Esophagus squamous epithelium (tissue), 5 donors: ENCODE data around the gene FMO1. TPM values are rescaled to one million over a fixed set of nuclear protein-coding genes. Genes with fewer than 3 reads are reported as not detected.
A peak's percentile ranks its signal among the peaks of the same experiment; 100 is the strongest.

Source experiments
- DNase-seq: peaks from one replicate; lab custom pipeline; 2025; lab: John Stamatoyannopoulos, UW
- H3K27ac ChIP-seq, 4 donors: fragments of 200-600 bp; sonication (generic); one replicate each; pipeline ENCODE4 v1.5.1; 2016 to 2019; ENCODE audit warnings: mild to moderate bottlenecking in 1 of 4
- H3K27me3 ChIP-seq, 4 donors: fragments of 200-600 bp; sonication (generic); 1 replicate in 3 of 4; 2 replicates in 1 of 4; pipeline versions ENCODE4 v1.5.1 to v1.6.0; 2017 to 2021; ENCODE audit warnings: antibody characterized with exemption in 1 of 4
- H3K36me3 ChIP-seq, 3 donors: fragments of 200-600 bp; sonication (generic); one replicate each; pipeline ENCODE4 v1.5.1; 2016 to 2019
- H3K4me1 ChIP-seq, 3 donors: fragments of 200-600 bp; sonication (generic); one replicate each; pipeline ENCODE4 v1.5.1; 2017 to 2019
- H3K4me3 ChIP-seq, 4 donors: fragments of 200-600 bp; sonication (generic); 1 replicate in 3 of 4; 2 replicates in 1 of 4; pipeline ENCODE4 v1.5.1; 2016 to 2019; ENCODE audit warnings: mild to moderate bottlenecking in 2 of 4, moderate library complexity in 1 of 4
- H3K9me3 ChIP-seq, 3 donors: fragments of 200-600 bp; sonication (generic); one replicate each; pipeline ENCODE4 v1.5.1; 2016 to 2019
- POLR2A ChIP-seq, 4 donors: fragments of 450-650 bp; IDR thresholded peaks; one replicate each; pipeline ENCODE4 v1.6.1; 2017; ENCODE audit warnings: antibody characterized with exemption in 4 of 4, mild to moderate bottlenecking in 4 of 4, moderate library complexity in 3 of 4
- WGBS, 2 donors: methylation state at CpG; one replicate each; pipeline ENCODE4 v1.1.5; 2018; 5-methylcytosine and 5-hydroxymethylcytosine counted together
- intact Hi-C: fragments of 100-400 bp; cut with DNase I; formaldehyde crosslinking; loops from one replicate; pipeline ENCODE4 v1.15.0; 2022
- total RNA-seq, 4 donors: library from RNA; depleted of rRNA; stranded (reverse); fragments of >200 nt; gene quantifications; one replicate each; pipeline ENCODE4 v1.1.0, GENCODE V29; 2016
- TF ChIP-seq, protein P1 (sequence below), 6 experiments: fragments of 450-650 bp in 4 of 6; fragments of 200-600 bp in 2 of 6; sonication (generic) in 2 of 6; IDR thresholded peaks; one replicate each; pipeline ENCODE4 v1.5.1; 2016 to 2019; ENCODE audit warnings: antibody characterized with exemption in 6 of 6, mild to moderate bottlenecking in 4 of 6, moderate library complexity in 4 of 6
- donor health status: DM: yes; HTN: yes; CAD: no.

Gene FMO1
- total RNA-seq, 4 donors from 2014 or later: 0.18 to 7.2 (median 2.0) TPM

DNA sequence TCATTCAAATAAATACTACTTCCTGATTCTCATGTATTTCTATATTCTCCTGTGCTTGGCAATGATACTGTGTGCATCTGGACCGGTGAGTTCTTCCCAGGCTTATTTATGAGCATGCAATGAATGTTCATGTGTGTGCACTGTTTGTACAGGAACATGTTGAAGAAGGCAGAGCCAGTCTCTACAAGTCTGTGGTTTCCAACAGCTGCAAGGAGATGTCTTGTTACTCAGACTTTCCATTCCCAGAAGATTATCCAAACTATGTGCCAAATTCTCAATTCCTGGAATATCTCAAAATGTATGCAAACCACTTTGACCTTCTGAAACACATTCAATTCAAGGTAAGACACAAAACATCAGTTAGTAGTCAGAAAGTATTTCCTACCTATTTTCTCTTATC lies 19.1 kb downstream of the FMO1 start:
- TF ChIP-seq POLR2A (IDR thresholded peaks at IDR 0.05): no peak
- TF ChIP-seq, protein P1, sequence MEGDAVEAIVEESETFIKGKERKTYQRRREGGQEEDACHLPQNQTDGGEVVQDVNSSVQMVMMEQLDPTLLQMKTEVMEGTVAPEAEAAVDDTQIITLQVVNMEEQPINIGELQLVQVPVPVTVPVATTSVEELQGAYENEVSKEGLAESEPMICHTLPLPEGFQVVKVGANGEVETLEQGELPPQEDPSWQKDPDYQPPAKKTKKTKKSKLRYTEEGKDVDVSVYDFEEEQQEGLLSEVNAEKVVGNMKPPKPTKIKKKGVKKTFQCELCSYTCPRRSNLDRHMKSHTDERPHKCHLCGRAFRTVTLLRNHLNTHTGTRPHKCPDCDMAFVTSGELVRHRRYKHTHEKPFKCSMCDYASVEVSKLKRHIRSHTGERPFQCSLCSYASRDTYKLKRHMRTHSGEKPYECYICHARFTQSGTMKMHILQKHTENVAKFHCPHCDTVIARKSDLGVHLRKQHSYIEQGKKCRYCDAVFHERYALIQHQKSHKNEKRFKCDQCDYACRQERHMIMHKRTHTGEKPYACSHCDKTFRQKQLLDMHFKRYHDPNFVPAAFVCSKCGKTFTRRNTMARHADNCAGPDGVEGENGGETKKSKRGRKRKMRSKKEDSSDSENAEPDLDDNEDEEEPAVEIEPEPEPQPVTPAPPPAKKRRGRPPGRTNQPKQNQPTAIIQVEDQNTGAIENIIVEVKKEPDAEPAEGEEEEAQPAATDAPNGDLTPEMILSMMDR (IDR thresholded peaks at IDR 0.05): no peak
- no peak for DNase-seq
- H3K27ac ChIP-seq: peak overlapping the region; percentile 17 to 57 (median 52)

DNA sequence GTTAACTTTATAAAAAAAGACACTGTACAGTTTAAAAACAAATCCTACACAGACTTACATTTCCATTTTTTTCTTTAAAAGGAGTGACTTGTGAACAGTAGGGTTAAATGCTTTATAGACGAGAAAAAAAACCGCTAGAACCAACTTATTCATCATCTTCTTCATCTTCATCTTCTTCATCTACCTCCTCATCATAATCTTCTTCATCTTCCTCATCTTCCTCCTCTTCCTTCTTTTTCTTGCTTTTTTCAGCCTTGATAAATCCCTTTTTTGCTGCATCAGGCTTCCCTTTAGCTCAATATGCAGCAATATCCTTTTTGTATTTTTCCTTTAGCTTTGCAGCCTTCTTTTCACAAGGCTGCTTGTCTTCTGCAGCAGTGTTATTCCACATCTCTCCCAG lies 22.5 kb downstream of the FMO1 start:
- intact Hi-C loops: no loop called here
- no peaks in the 10 kb centered on the region for H3K36me3 ChIP-seq
- H3K4me3 ChIP-seq: no peak overlapping the region
- TF ChIP-seq, protein P1 (IDR thresholded peaks at IDR 0.05): no peak
- no peak for TF ChIP-seq POLR2A (IDR thresholded peaks at IDR 0.05)
- H3K9me3 ChIP-seq: no peaks in the 10 kb centered on the region
- peaks cover 0 to 25% (median 14%) of the 10 kb centered on the region in 3 donors for H3K4me1 ChIP-seq
- H3K27ac ChIP-seq: no peak overlapping the region
- H3K27me3 ChIP-seq: no peaks in the 10 kb centered on the region
- no peak for DNase-seq
- WGBS, 2 donors: 88 to 92% methylated on average over 2 of the region's 2 CpGs

More for the DNA sequence above, 19.1 kb downstream of the FMO1 start:
- Histone ChIP-seq H3K36me3 (no peaks in the 10 kb centered on the region), H3K9me3 (no peaks in the 10 kb centered on the region), H3K4me1 (peaks cover 0 to 42% (median 14%) of the 10 kb centered on the region in 3 donors), H3K4me3 (no peak overlapping the region), H3K27me3 (no peaks in the 10 kb centered on the region)
- intact Hi-C loops: no loop called here
- 15% methylated on average over 1 of the region's 1 CpG for WGBS, 2 donors

DNA sequence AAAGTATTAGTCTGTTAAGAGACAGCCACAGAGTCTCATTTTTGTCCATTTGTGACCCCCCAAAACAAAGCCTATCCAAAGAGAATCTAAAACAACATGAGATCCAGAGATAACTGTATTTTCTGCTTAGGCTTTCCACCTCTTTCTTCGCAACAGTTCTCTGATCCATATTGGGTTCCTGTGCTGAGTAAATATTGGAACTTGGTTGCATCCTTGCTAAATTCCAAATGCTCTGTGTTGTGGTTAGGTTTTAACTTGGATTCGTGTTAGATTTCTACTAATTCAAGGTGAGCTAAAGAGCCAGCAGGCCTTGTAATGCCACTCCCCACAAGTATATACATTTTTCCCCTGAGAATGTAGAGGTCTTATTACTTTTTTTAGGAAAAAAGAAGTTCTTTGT lies 29.2 kb downstream of the FMO1 start:
- intact Hi-C loops: no loop called here
- H3K4me3 ChIP-seq: no peak overlapping the region
- DNase-seq: no peak
- no peaks in the 10 kb centered on the region for H3K36me3 ChIP-seq
- no peaks in the 10 kb centered on the region for H3K4me1 ChIP-seq
- H3K27me3 ChIP-seq: no peaks in the 10 kb centered on the region
- TF ChIP-seq, protein P1 (IDR thresholded peaks at IDR 0.05): no peak
- TF ChIP-seq POLR2A (IDR thresholded peaks at IDR 0.05): no peak
- no peak overlapping the region for H3K27ac ChIP-seq
- 70 to 76% methylated on average over 2 of the region's 2 CpGs for WGBS, 2 donors
- H3K9me3 ChIP-seq: no peaks in the 10 kb centered on the region

DNA sequence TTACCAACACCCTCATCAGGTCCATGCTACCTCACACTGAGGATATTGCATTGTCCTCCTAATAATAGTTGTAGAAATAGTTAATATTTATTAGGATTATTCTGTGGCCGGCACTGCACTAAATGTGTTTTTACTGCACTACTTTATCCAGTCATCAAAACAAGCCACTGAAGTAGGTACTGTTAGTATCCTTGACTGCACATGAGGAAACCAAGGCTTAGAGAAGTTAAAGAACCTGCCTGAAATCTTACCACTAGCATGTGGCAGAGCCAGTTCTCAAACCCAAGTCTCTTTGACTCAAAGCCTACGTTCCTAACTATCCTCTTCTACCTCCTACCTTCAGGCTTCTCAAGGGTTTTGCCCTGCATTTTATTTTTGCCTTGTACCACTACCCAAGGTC lies 30.9 kb downstream of the FMO1 start:
- TF ChIP-seq, protein P1 (IDR thresholded peaks at IDR 0.05): no peak
- TF ChIP-seq POLR2A (IDR thresholded peaks at IDR 0.05): no peak
- Histone ChIP-seq H3K27ac (no peak overlapping the region), H3K27me3 (no peaks in the 10 kb centered on the region), H3K4me3 (no peak overlapping the region), H3K4me1 (no peaks in the 10 kb centered on the region), H3K36me3 (no peaks in the 10 kb centered on the region), H3K9me3 (no peaks in the 10 kb centered on the region)
- WGBS, 2 donors: 78% methylated on average over 2 of the region's 2 CpGs
- DNase-seq: no peak
- intact Hi-C loops: no loop called here

DNA sequence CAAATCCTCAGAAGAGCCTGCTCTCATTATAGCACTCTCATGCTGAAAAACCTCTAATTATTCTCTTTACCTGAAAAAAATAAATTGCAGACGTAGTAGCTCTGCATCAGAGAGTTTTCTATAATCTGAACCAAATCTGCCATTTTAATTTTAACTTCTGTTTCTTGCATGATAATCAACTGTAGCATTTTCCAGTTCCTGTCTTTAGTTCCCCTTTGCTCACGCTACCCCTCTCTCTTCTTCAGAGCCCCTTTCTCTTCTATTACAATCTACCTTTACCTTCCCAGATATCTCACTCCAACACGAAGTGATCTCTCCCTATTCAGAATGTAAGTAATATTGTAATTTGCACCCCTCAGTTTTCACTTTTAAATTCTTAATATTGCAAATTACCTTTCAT lies 31.4 kb downstream of the FMO1 start:
- intact Hi-C loops: no loop called here
- WGBS, 2 donors: 59 to 76% methylated on average over 3 of the region's 3 CpGs
- TF ChIP-seq, protein P1 (IDR thresholded peaks at IDR 0.05): no peak
- TF ChIP-seq POLR2A (IDR thresholded peaks at IDR 0.05): no peak
- no peak for DNase-seq
- Histone ChIP-seq H3K36me3 (no peaks in the 10 kb centered on the region), H3K27ac (no peak overlapping the region), H3K4me3 (no peak overlapping the region), H3K4me1 (no peaks in the 10 kb centered on the region), H3K27me3 (no peaks in the 10 kb centered on the region), H3K9me3 (no peaks in the 10 kb centered on the region)
